ENCODE measurements around the gene HYDIN. TPM values are rescaled to one million over a fixed set of nuclear protein-coding genes. Genes with fewer than 3 reads are reported as not detected.

HYDIN gene
- total and polyA plus RNA-seq, 12 donors, result 0.26 to 5.1 (median 1.6) TPM

DNA sequence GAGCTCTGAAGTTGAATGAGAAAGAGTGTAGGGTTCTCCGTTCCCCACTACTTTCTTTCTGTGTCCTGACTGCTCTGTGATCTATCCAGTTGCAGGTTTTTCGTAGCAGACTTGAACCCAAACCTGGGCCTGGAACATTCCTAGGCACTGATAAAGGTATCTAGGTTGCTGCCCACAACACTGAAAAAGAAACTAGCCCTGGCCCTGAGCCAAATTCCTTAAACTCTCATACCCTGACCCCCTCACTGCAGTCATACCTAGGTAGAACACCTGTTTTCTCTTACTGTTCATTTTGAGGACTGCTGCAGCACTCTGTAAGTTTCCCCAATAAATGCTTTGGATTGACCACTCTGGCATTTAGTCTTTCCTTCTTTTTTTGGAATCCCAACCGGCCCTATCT, 5.4 kb downstream of the HYDIN start:
- intact Hi-C loops (cut with DNase I), result no loop called here
- Histone ChIP-seq H3K36me3 (replicated peaks in 1 of 2) (no peaks in the 10 kb centered on the region), H3K4me1 (replicated peaks in 1 of 2) (no peaks in the 10 kb centered on the region), H3K27me3 (peaks cover 1% of the 10 kb centered on the region), H3K27ac (no peak overlapping the region), H3K4me3 (no peak overlapping the region), H3K9me3 (replicated peaks in 1 of 3) (no peaks in the 10 kb centered on the region)
- WGBS, 4 donors, result 85 to 89% (median 85%) methylated on average over 3 of the region's 3 CpGs
- DNase-seq, result no peak
- no peak for TF ChIP-seq POLR2A (IDR thresholded peaks at IDR 0.05)
- TF ChIP-seq, protein P1, sequence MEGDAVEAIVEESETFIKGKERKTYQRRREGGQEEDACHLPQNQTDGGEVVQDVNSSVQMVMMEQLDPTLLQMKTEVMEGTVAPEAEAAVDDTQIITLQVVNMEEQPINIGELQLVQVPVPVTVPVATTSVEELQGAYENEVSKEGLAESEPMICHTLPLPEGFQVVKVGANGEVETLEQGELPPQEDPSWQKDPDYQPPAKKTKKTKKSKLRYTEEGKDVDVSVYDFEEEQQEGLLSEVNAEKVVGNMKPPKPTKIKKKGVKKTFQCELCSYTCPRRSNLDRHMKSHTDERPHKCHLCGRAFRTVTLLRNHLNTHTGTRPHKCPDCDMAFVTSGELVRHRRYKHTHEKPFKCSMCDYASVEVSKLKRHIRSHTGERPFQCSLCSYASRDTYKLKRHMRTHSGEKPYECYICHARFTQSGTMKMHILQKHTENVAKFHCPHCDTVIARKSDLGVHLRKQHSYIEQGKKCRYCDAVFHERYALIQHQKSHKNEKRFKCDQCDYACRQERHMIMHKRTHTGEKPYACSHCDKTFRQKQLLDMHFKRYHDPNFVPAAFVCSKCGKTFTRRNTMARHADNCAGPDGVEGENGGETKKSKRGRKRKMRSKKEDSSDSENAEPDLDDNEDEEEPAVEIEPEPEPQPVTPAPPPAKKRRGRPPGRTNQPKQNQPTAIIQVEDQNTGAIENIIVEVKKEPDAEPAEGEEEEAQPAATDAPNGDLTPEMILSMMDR (IDR thresholded peaks at IDR 0.05), result no peak

DNA sequence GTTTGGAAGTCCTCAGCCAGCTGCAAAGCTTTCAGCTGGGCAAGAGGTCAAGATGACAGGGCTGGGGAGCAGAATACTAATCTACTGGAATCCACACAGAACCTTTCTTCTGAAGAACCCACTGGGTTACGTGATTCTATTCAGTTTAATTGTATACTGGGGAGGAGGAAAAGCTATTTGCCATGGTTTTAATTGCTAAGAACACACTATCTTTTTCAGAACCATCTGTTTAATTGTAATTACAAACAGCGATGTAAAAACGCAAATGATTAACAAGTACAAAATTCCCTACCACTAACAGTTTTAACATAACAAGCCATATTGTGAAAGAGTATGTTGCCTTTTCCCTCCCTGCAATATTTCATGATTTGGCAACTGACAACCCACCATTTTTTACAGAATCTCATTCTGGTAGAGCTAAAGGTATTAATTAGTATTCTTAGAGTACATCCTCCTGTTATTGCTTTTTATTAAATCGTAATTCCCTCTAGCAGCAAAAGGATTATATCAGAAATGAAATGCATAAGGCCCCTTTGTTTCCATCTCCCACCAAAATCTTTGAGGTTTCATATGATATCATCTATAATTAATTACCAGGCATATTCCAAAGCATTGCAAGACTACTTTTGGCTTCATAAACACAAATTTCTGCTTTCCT, 12.1 kb downstream of the HYDIN start:
- TF ChIP-seq POLR2A (IDR thresholded peaks at IDR 0.05), result no peak
- TF ChIP-seq, protein P1 (IDR thresholded peaks at IDR 0.05), result no peak
- Histone ChIP-seq H3K27ac (no peak overlapping the region), H3K36me3 (replicated peaks in 1 of 2) (no peaks in the 10 kb centered on the region), H3K27me3 (no peaks in the 10 kb centered on the region), H3K9me3 (replicated peaks in 1 of 3) (no peaks in the 10 kb centered on the region), H3K4me3 (no peak overlapping the region), H3K4me1 (replicated peaks in 1 of 2) (no peaks in the 10 kb centered on the region)
- 66 to 73% (median 71%) methylated on average over 4 of the region's 4 CpGs for WGBS, 4 donors
- intact Hi-C loops (cut with DNase I), result loop anchor here in 1 of 2 donors (5.0 kb wide), 1 partner anchor 94 kb away; no protein-coding TSS in a partner anchor
- DNase-seq, result no peak

DNA sequence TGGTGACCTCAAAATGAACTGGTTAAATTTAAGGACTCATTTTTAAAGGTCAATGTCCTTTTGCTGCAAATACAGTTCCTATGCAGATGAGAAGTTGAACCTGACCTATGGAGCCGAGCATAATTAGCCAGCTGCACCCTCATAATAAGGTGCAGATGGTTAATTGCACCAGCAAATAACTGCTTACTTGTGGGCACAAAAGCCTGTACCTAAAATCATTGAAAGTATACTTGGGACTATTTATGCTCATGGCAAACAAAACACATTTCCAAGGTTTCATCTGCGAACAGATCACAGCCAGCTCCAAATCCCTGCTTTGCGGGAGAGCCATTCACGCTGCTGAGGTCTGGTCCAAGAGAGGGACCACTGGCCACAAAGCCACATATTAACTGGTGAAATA, 13.0 kb downstream of the HYDIN start:
- no peaks in the 10 kb centered on the region for H3K36me3 ChIP-seq (replicated peaks in 1 of 2)
- no peak overlapping the region for H3K27ac ChIP-seq
- H3K9me3 ChIP-seq (replicated peaks in 1 of 3), result no peaks in the 10 kb centered on the region
- 73 to 81% (median 77%) methylated on average over 4 of the region's 4 CpGs for WGBS, 4 donors
- intact Hi-C loops (cut with DNase I), result loop anchor here in 1 of 2 donors (5.0 kb wide), 1 partner anchor 95 kb away; no protein-coding TSS in a partner anchor
- H3K27me3 ChIP-seq, result no peaks in the 10 kb centered on the region
- DNase-seq, result no peak
- H3K4me1 ChIP-seq (replicated peaks in 1 of 2), result no peaks in the 10 kb centered on the region
- no peak overlapping the region for H3K4me3 ChIP-seq
- TF ChIP-seq, protein P1 (IDR thresholded peaks at IDR 0.05), result no peak
- no peak for TF ChIP-seq POLR2A (IDR thresholded peaks at IDR 0.05)

DNA sequence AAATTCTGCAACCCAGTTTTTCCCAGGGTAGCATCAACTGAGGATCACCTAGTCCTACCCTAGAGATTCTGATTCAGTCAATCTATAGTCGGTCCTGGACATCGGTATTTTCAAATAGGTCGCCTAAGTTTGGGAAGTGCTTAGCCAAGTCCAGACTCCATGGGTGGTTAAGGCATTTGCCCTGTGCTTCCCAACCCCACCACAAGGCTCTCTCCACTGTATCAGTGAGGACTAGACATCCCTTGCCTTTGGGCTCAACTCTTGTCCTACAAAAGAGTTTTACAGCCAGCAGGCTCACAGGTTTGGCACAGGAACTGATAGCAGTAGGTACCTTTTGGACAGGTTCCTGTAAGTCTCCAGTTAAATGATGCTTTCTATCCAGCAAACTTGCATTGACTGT, 13.8 kb downstream of the HYDIN start:
- no peak for DNase-seq
- WGBS, 4 donors, result 81 to 94% (median 91%) methylated on average over 3 of the region's 3 CpGs

More for the DNA sequence above, 13.8 kb downstream of the HYDIN start:
- H3K27ac ChIP-seq, result no peak overlapping the region
- no peaks in the 10 kb centered on the region for H3K36me3 ChIP-seq (replicated peaks in 1 of 2)
- H3K4me1 ChIP-seq (replicated peaks in 1 of 2), result no peaks in the 10 kb centered on the region
- no peak overlapping the region for H3K4me3 ChIP-seq
- TF ChIP-seq, protein P1 (IDR thresholded peaks at IDR 0.05), result no peak
- TF ChIP-seq POLR2A (IDR thresholded peaks at IDR 0.05), result no peak
- intact Hi-C loops (cut with DNase I), result loop anchor here in 1 of 2 donors (5.0 kb wide), 1 partner anchor 96 kb away; no protein-coding TSS in a partner anchor
- H3K9me3 ChIP-seq (replicated peaks in 1 of 3), result no peaks in the 10 kb centered on the region
- no peaks in the 10 kb centered on the region for H3K27me3 ChIP-seq

Measured in adrenal gland (tissue), 12 donors.